Activated gamma-delta T cell (primary cell): ENCODE results near the gene WDR59.
"Not testable (repeated sequence)": the region's sequence is repeated elsewhere in the genome, so short reads cannot be mapped to it uniquely, and the experiment has no call there.

Experiments used
- DNase-seq: peaks from one replicate; lab custom pipeline; 2025; lab: John Stamatoyannopoulos, UW

The WDR59 gene

DNA sequence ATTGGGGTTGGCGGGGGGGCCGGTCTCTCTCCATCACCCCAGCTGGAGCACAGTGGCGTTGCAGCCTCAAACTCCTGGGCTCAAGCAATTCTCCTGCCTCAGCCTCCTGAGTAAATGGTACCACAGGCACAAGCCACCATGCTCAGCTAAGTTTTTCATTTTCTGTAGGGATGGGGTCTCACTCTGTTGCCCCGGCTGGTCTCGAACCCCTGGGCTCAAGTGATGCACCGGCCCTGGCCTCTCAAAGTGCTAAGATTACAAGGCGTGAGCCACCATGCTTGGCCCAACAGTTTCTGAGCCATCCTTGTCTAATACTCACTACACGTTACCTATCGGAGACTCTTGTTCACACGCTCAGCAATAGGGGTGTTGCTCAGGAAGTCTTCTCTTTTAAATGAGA, 11.6 kb downstream of the WDR59 start:
- DNase-seq: no peak

GRCh38 chr16:74954763-74955162, 30.2 kb downstream of the WDR59 start:
- DNase-seq: no peak

GRCh38 chr16:74951681-74952080, 33.2 kb downstream of the WDR59 start:
- no peak for DNase-seq

DNA sequence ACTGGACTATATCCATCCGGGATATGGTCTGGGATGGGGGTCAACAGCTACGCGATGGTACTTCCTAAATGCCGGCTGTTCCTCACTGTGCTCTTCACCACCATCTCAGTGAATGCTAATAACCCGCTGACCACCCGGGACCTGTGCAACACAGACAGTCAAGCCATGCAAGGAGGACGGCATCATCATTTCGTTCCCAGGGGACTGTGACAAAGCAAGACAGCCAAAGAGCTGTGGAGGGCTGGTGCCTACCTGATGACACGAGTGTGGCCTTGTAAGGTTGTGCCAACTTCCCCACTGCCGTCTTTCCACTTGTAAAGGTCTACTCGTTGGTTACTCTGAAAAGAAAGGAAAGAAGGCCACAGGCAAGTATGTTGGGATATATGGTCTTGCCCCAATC, 33.7 kb downstream of the WDR59 start:
- no peak for DNase-seq

- no peak for DNase-seq
Measured at GRCh38 chr16:74950511-74950910, 34.4 kb downstream of the WDR59 start.

DNA sequence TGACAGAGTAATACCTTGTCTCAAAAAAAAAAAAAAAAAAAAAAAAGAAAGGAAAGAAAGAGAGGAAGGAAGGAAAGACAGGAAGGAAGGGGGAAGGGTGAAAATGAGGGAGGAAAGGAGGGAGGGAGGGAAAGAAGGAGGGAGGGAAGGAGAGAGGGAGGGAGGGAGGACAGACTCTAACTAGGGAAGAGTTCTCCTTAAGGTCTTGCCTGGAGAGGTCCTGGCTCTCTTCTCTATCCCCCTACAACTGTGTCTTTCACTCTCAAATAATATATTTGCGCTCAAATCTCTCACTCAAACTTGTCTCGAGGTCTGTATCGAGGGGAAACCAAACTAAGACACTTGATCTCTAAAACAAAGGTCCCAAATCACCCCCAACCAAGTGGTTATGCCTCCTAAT, 35.6 kb downstream of the WDR59 start:
- DNase-seq: no peak

DNA sequence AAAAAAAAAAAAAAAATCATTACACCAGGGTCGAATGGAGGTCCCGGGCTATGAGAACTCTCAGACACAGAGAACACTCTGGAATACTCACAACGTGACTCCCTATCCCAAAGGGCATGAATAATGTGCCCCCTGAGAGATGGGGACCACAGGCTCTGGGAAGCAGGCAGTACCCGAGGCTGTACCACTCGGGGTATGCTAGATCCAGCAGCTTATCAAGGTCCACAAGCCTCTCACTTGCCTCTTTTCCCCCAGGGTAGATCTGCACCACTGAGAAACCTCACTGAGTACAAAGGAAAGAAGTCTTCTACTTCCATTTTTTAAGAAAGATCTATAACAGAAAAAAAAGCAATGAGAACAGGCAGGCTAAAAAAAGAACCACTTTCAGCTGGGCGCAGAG, 40.5 kb downstream of the WDR59 start:
- DNase-seq: no peak

DNA sequence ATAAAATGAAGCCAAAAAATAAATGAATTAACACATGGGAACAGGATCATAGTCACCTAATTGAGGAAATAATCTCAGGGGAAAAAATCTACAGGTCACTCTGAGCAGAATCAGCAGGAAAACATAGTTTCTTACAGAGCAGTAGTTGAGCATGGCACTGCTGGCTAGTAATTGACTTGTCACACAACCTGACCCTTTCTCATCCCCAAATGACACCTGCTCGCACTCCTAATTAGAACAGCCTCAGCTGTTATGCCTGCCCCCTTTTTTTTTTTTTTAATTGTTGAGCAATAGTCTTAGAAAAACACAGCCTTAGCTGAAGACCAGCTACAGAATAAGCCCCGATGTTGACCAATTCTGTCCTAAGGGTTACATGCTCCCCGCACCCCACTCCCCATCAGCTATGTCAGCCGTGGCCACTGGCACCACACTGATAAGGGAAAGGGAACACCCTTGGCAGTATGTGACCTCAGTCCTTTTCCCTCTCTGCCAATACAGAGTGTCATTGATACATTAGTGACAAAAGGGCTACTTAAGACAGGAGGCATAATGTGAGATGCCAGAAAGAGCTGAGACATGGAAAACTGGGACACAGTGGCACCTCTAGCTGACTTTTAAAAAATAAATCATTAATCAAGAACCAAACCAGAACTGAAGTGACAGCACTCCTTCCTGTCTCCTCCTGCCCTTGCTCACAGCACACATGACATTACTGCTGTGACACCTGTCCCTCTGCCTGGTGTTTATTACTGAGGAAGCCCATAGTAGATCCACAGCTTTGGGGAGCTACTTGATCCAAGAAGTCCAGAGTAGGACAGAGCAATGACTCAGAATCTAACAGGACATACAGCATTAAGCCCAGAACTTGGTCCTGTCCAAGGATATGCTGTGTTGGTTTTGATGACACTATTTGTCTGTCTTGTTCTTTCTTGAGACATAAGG, 41.7 kb downstream of the WDR59 start:
- no peak for DNase-seq

- DNase-seq: no peak
Measured at GRCh38 chr16:74942566-74942965, 42.4 kb downstream of the WDR59 start.

- no peak for DNase-seq
Measured at GRCh38 chr16:74939688-74940087, 45.2 kb downstream of the WDR59 start.

- DNase-seq: no peak
Measured at GRCh38 chr16:74936902-74937560, 47.9 kb downstream of the WDR59 start.

- no peak for DNase-seq
Measured at GRCh38 chr16:74931445-74931844, 53.5 kb downstream of the WDR59 start.

DNA sequence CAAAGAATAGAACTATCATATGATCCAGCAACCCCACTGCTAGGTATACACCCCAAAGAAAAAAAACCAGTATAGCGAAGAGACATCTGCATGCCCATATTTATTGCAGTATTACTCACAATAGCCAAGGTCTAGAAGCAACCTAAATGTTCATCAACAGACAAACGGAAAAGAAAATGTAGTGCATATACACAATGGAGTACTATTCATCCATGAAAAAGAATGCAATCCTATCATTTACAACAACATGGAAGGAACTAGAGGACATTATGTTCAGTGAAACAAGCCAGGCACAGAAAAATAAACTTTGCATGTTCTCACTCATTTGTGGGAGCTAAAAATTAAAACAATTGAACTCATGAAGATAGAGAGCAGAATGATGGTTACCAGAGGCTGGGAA, 55.3 kb downstream of the WDR59 start:
- DNase-seq: no peak

DNA sequence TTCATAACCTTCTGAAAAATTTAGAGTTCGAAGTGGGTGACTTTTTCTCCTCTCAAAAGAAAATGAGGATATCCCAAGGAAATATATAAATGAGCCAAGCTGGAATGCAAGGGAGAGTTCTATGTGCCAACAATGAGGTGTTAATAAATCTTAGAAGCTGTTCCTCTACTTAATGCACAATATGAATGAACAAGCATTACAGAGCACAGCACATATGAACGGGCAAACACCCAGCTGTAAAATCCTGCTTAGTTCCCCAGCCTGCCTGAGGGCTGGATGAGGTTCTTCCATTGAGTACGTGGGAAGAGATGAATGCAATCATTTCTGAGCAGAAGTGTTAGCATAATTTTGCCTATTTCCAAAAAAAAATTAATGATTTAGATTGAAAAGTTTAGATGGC, 58.1 kb downstream of the WDR59 start:
- no peak for DNase-seq

DNA sequence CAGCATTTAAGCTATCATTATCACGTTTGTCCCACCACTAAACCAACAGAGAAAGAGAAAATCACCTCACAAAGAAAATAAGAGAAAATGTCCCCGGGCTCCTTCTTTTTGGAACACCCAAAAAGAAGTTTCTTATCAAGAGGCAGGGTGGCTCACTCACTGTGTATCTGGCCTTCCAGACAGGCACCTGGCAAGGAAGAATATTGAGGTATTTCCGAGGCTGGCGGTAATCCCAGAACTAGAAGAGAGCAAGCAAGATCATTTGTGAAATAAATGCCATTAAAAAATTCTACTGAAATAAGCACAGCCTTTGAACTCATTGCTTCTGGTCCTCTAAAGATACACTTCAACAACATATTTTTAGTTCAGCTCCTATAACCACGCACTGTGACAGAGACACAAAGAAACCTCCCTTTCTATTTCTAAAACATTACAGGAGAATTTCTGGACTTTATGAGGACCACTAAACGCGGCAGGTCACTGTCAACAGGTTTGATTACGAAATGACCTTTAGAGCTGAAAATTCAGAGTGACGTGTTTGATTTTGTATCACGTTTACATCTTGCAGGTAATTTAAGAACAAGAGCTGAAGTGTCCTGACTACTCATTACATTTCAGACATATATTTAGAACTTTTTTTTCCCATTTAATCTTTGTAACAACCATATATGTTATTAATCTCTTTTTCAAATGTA, 61.0 kb downstream of the WDR59 start:
- no peak for DNase-seq

- no peak for DNase-seq
Measured at GRCh38 chr16:74922150-74923138, 62.5 kb downstream of the WDR59 start.

DNA sequence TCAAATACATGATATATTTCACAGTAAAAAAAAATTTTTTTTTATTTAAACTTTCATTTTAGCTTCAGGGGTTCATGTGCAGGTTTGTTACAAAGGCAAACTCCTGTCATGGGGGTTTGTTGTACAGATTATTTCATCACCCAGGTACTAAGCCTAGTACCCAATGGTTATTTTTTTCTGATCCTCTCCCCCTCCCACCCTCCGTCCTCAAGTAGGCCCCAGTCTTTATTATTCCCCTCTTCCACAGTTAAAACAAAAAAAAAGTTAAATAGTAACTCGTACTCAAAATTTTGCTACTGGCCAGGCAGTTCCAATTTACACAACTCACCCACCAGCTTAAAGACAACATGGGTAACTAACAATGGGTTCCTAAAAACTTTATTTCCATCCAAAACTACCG, 63.9 kb downstream of the WDR59 start:
- no peak for DNase-seq

GRCh38 chr16:74909665-74910064, 75.3 kb downstream of the WDR59 start:
- no peak for DNase-seq

- not testable (repeated sequence) for DNase-seq
Measured at GRCh38 chr16:74908759-74909158, 76.2 kb downstream of the WDR59 start.

DNA sequence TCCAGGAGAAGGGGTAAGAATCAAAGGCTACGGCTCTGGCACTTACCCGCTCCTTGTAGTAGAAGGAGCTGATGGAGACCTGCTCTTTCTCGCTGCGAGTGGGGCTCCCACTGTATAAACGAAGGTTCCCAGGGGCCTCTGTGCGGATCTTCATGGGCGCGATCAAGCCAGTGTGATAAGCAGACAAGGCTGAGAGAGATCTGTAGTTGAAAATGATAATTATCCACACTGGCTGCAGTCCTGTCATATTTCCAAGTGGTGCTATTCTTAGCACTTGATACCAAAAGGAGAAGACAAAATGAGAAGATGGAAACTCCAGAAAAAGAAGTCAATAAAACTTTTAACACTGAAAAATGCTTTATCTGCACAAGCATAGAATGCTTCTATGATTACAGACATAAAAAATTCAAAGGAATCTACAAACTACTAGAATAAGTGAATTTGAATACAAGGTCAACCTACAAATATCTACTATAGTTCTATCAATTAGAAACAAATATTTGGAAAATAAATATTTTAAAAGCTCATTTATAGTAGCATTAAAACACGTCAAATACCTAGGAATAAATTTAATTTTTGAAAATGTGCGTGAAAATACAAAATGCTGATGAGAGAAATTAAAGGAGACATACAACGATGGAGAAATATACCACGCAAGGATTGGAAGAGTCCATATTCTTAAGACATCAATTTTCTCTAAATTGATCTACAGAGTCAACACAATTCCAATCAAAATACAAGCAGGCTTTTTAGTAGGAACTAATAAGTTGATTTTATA, 80.8 kb downstream of the WDR59 start:
- no peak for DNase-seq

- no peak for DNase-seq
Measured at GRCh38 chr16:74903120-74903519, 81.8 kb downstream of the WDR59 start.
